NOMO-1 treated with dmso at 0.1 percent for 144 hours (cell line): ENCODE measurements around the gene KLHL26.

ENCODE experiments used
- DNase-seq: peaks from one replicate; lab custom pipeline; 2025; ENCODE audit not compliant: unreplicated experiment; lab: John Stamatoyannopoulos, UW

Gene KLHL26

DNA sequence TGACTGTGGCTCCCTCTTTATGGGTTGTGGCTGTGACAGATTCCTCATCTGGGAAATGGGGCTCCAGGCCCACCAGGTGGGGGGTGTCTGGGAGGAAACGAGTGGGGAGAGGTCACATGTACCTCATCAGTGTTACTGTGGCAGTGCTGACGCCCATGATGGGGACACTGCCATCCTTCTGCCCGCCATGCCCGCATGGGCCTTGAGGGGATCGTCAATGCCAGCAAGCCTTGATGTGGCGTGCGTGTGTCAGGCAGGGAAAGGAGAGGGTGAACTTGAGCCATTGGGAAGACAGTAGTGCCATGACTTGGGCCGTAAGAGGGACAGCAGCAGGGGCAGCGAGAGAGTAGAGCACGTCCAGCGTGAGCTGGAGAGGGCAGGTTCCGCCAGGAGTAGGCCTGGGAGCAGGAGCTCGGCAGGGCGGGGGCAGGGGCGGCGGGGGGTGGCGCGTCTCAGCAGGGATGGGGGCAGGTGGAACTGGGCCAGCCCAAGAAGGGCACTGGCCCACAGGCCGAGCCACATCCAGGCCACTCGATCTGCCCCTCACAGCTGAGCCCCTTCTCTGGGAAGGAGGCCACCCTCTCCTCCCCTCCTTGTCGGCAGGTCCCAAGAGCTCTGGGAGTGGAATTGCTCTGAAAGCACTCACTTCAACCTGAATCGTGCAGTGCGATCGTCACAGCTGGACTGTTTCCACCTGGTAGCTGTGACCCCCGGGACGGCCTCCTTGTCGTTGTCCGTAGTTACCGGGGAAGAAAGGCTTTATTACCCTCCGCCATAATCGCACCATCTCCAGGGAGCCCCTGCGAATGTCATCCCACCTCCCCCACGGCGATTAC is 9.9 kb downstream of the KLHL26 start:
- DNase-seq = no peak

GRCh38 chr19:18647371-18647767 is 10.5 kb downstream of the KLHL26 start:
- DNase-seq = no peak

DNA sequence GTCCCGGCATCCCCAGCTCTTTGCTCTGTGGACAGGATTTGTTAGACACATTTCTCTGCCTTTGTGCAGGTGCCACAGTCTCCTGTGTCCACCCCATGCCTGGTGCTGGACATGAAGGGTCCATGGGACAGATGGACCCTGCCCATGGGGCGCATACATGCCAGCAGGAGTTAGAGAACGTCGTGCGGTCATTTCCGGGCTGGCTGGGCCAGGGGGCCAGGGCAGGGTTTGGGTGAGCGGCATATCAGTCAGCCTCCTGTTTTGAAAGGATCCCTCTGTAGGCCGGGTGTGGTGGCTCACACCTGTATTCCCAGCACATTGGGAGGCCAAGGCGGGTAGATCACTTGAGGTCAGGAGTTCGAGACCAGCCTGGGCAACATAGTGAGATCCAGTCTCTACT is 11.0 kb downstream of the KLHL26 start:
- DNase-seq = no peak

GRCh38 chr19:18648973-18649315 is 12.1 kb downstream of the KLHL26 start:
- DNase-seq = no peak

GRCh38 chr19:18649371-18650020 is 12.7 kb downstream of the KLHL26 start:
- DNase-seq = no peak

DNA sequence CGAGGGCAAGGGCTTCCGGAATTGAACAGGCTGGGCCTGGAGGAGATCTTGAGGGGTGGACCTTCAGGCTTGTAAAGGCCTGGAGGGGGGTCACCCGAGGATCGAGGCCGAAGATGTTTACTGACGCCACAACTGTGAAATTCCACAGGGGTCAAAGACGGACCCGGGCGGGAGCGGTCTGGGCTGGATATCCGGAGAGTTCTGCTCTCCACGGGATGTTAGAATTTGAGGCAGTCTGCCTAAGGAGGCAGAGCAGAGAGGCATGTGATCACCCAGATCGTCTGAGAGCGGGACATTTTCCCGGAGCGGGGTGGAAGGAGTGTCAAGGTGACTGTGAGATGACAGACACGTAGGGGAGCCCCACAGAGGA is 13.2 kb downstream of the KLHL26 start:
- DNase-seq = no peak

DNA sequence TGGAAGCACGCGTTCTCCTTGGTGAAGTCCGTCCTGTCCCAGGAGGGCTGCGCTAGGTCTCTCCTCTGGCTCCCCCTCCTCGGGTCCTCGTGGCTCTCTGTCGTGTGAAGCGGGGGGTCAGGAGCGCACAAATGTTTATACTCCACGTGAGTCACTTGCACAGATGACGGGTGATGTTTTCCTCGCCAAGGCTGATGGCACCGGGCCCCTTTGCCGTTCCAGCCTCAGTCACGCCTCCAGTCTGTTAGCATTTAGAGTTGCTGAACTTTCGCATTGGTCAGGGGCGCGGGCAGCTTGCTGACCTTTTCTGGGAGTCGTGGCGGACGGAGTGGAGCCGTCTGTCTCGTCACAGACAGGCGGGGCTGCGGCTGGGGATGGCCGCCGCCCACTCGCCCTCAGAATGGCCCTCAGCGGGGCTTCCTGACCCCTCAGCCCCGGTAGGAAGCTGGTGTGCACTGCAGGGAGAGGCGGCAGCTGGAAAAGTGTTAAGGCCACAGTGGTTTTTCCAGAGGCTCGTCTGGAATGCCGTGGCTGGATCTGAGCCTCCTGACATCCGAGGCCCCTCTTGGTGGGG is 13.7 kb downstream of the KLHL26 start:
- DNase-seq = no peak

DNA sequence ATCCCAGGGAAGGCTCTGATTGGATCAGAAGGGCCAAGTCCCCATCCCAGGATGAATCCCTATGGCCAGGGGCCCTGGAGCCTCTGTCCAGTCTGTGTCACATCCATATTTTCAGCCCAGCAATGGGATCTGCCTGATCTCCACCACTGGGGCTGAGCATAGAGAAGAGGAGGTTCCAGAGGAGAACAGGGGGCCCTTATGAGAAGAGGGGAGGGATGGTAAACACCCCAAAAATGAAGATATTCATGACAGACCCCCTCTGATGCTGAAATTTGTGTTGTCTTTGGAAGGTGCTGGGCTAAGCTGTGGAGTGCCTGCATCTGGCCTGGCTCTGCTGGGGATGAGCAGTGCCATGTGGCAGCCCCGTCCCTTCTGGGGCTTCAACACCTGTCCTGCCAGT is 14.5 kb downstream of the KLHL26 start:
- DNase-seq = no peak

DNA sequence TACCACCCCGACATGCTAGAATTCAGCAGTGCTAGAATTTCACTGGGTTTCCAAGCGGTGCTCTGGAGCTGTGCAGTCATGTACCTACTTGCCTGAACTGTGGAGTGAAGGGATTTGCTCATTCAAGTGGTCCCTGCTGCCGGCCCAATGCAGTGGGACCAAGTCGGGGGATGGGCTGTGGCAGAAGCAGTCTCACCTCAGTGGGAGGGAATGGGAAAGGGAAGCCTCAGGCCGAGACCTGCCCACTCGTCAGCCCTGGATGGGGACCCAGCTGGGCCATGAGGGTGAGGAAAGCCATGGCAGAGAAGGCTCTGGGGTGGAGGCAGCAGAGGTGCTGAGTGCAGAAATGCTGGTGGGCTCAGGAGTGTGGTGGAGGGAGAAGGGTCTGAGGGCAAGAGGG is 14.9 kb downstream of the KLHL26 start:
- DNase-seq = no peak

DNA sequence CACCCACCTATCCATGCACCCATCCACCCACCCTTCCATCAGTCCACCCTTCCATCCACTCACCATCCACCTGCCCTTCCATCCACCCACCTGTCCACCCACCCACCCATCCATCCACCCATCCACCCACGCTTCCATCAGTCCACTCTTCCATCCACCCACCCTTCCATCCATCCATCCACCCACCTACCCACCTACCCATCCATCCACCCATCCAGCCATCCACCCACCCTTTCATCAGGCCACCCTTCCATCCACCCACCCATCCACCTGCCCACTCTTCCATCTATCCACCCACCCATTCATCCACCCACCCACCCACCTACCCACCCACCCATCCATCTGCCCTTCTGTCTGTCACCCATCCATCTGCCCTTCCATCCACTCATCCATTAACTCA is 17.0 kb downstream of the KLHL26 start:
- no peak for DNase-seq

- DNase-seq = no peak
Measured at GRCh38 chr19:18654469-18654868, 17.6 kb downstream of the KLHL26 start.

GRCh38 chr19:18655173-18655844 is 18.5 kb downstream of the KLHL26 start:
- DNase-seq = no peak

GRCh38 chr19:18656337-18657086 is 19.7 kb downstream of the KLHL26 start:
- DNase-seq = no peak

GRCh38 chr19:18657590-18658365 is 20.9 kb downstream of the KLHL26 start:
- DNase-seq = no peak

- no peak for DNase-seq
Measured at GRCh38 chr19:18658366-18658855, 21.6 kb downstream of the KLHL26 start.

DNA sequence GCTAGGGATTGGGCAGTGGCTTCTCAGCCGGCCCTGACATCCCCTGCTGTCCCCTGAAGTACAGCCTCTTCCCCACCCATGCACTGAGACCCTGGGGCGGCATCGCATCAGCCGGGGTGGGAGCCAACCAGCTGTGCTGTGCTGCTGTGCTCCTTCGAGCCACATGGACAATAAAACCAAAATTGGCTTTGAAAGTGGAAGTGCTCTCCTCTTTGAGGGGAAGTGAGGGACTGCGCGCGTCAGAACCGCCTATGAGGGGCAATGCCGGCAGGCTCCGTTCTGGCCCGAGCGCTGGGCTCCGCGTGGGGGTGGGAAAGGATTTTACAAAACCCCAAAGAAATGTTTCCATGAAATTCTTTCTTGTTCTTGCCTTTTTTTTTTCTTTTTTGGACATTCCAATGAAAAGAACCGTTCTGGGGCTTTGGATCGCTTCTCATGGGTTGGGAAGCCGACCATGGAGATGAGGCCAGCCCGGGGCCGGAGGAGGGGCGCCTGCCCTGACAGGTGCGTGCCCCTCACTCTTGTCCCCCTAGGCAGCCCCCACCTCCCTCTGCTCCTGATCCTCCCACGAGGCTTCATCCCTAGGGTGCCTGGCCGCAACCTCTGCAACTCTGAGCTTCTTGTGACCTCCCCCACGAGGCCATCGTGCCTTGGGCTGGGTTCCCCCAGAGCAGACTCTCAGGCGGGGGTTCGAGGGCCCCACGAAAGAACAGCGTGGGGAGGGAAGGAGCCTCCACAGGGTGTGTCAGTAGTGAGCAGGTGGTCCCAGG is 22.6 kb downstream of the KLHL26 start:
- peak; percentile 65 for DNase-seq

- no peak for DNase-seq
Measured at GRCh38 chr19:18660051-18660910, 23.5 kb downstream of the KLHL26 start.

DNA sequence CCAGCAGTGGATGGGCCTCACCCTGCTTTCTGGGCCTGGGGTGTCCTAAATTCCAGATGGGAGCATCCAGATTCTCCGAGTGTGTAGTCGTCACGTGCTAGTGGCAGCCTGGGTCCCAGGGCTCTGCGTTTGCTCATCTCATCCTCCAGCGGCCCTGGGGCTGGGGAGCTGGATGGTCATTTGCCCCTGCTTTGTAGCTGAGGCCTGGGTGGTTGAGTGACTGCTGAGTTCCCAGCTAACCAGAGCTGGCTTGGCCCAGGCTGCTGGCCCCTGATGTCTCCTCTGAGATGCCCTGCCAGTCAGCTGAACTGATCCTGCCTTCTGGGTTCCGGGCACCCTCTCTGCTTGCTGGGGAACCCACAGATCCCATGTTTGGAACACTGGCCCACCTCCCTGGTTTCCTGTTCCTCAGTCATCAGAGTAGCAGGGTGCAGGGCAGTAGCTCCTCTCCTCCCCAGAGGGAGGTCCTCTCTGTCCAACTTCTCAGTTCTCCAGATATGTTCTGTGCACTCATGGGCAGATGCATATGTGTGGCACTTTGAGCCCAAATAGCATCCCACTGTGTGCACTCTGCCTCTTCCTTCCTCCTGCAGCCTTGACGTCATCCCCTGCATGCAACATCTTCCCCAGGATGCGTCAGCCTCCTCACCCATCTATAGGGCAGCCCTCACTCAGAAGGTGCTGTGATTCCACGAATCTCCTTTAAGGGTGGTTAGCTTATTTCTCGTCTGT is 24.3 kb downstream of the KLHL26 start:
- no peak for DNase-seq
